Subcutaneous adipose tissue (tissue), 4 donors: ENCODE results near the gene PSMD5. TPM values are rescaled to one million over a fixed set of nuclear protein-coding genes. Genes with fewer than 3 reads are reported as not detected.

Source experiments
- CTCF ChIP-seq: fragments of 450-650 bp; IDR thresholded peaks from one replicate; pipeline ENCODE4 v1.5.1; 2016; ENCODE audit warnings: low read depth, mild to moderate bottlenecking, control low read depth, antibody characterized with exemption, moderate library complexity
- total RNA-seq, 4 donors: library from RNA; depleted of rRNA; stranded (reverse); fragments of >200 nt; gene quantifications; one replicate each; pipeline ENCODE4 v1.1.0, GENCODE V29; 2016

The PSMD5 gene
- total RNA-seq: 10 to 100 TPM; 45.7 to 77.3 (median 52.0) TPM

DNA sequence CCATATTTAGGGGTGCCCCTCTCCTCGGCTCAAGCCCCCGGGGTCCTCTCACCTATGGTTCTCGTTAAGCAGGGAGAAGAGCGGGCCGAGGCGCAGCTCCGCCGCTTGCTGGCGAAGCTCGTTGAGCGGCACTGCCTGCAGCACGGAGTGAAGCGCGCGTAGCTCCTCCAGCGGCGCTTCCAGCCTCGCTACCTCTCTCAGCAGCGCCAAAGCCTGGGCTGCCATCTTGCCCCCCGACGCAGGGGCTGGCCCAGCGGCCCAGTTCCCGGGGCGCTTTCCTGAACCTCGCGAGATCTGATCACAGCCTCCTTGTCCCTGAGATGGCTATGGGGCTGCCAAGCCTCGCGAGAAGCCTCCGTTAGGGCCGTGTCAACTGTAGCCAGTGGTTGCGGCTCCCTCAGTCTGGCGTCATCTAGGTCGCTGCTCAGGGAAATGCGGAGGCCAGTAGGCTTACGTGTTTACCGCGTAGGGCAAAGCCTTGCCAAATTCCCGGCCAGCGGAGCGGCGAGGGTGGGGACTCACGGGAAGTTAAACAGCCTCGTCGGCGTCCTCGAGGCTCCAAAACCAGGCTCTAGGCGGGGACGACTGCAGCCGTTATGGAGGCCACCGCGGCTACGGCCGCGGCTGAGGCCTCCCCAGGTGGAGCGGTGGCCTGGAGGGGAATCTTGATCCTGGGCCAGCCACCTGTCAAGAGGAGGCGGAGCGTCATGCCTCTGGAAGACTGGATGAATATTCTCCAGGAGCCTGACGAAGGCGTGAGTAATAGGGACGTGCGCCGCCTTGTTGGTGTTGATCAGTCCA lies at the start of gene PSMD5:
TSS of gene PSMD5 (minus strand) at position 238 of the 801 bp plus-strand sequence. CDS start at position 225, 13 bp downstream.
- TF ChIP-seq CTCF: no peak

- no peak for TF ChIP-seq CTCF
Measured at GRCh38 chr9:120891884-120892747, 49.4 kb upstream of the PSMD5 start.

DNA sequence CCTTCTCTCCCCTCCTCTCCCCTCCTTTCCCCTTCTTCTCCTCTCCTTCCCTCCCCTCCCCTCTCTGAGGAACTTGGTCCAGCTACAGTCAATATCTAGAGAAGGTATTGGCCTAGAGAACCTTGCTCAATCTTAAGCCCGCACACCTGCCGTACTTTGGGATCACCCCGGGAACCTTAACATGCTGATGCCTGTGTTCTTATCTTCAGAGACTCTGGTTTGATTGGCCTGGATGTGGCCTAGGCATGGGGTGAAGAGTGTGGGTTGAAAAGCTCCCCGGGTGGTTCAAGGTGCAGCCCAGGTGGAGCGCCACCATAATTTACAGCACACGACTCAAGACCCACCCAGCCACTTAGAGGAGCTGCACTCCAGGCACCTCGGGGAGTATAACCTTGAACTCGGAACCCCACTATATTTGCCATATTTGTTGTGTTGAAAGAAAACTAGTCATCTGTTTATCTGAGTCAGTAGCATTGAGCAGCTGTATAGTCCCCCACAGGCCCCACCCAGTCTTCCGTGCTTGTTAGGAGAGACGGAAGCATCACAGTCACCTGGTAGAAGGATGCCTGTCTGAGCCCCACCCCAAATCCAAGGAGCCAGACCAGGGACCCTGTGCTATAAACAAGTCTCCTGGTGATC lies 48.6 kb upstream of the PSMD5 start:
- TF ChIP-seq CTCF: no peak

GRCh38 chr9:120890320-120891244 lies 47.9 kb upstream of the PSMD5 start:
- no peak for TF ChIP-seq CTCF

DNA sequence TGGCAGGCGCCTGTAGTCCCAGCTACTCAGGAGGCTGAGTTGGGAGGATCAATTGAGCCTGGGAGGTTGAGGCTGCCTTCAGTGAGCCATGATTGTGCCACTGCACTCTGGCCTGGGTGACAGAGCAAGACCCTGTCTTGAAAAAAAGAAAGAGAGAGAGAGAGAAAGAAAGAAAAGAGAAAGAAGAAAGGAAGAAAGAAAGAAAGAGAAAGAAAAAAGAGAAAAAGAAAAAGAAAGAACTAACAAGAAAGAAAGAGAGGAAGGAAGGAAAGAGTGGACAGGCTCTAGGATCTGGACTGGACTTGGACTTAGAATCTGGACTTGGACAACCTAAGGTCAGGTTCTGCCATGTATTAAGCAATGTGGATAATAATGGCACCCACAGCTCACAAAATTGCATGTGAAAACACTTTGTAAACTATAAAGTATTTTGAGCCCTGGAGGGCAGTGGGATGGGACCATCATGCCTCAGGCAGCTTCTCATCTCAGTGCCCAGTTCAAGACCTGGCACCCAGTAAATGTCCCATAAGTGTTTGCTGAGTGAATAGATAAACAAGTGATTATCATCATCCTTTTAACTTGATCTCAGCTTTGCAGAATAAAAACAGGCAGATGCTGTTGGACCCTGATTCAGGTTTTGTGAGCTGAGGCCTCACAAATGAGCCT lies 47.0 kb upstream of the PSMD5 start:
- no peak for TF ChIP-seq CTCF

DNA sequence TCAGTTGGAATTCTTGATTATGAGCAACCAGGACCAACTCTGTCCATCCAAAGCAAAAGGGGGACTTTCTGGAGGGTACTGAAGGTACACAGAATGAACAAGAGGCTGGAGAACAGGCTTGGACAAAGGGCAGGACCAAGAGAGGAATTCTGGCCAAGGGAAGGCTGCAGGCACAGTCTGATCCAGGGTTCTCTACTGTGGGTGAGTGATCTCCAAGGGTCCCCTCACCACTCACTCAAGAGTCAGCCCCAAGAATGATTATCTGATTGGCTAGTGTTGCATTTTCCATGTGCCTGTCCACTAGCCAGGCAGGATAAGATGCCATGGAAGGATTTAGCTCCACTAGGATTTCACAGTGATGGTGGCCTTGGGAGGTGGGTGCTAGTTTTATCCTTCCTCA lies 45.9 kb upstream of the PSMD5 start:
- no peak for TF ChIP-seq CTCF
